NB4 (cell line): ENCODE measurements around the gene SLC18A3.

Source experiments
- MYC ChIP-seq: IDR thresholded peaks from 2 replicates; pipeline ENCODE4 v1.6.1; 2011; ENCODE audit warnings: low read depth, low read length
- POLR2A ChIP-seq: IDR thresholded peaks from 2 replicates; pipeline ENCODE4 v1.6.1; 2011; ENCODE audit warnings: mild to moderate bottlenecking; ENCODE audit not compliant: insufficient read length; ENCODE audit errors: extremely low read depth
- TF ChIP-seq, protein P1 (sequence below): IDR thresholded peaks from one replicate; pipeline ENCODE4 v1.5.1; 2012; ENCODE audit warnings: low read depth, low read length
- TF ChIP-seq, protein P2 (sequence below): IDR thresholded peaks from 2 replicates; pipeline ENCODE4 v1.6.1; 2011; ENCODE audit warnings: low read depth, low read length

DNA sequence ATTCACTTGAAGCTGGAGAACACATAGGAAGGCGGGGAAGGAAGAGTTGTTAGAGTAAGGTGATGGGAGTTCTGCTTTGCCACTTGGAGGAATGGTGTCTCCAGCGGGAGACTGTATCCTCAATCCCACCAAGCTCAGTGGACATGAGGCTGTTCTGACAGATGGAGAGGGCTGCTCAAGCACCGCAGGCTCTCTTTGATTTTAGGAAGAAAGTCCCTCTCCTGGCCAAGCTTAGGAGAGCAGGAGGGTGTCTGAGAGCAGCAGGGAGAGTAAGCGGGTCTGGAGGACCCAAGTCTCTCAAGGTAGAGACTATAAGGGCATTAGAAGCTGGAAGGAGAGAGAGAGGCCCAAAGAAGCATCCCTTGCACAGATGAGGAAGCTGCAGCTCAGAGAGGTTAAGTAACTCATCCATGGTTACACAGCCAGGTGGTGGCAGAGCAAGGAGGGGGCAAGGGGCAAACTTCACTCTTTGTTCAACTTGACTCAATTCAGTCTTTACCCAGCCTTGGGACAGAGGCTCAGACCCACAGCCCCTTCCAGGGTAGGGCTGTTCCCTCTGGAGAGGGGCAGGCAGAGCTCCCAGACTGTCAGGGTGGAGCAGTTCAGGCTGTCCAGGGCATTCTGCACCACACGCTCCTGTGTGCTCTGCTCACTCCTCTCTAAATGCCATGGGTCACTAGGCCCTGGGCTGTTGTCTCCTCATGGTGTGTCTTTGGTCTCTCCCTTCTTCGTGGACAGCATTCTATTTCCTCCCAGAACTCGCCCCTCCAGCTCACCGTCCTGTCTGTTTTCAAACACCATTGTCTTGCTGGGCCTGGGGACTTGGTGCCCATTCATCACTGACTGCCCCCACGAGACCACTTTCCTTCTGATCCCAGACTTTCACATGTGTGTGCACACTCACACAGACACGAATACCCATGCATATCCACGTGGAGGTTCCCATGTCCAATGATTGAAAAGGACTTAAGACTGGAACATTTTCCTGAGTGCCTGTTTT, 12.6 kb downstream of the SLC18A3 start:
- TF ChIP-seq POLR2A (no peak), MYC (no peak)
- TF ChIP-seq, protein P1, sequence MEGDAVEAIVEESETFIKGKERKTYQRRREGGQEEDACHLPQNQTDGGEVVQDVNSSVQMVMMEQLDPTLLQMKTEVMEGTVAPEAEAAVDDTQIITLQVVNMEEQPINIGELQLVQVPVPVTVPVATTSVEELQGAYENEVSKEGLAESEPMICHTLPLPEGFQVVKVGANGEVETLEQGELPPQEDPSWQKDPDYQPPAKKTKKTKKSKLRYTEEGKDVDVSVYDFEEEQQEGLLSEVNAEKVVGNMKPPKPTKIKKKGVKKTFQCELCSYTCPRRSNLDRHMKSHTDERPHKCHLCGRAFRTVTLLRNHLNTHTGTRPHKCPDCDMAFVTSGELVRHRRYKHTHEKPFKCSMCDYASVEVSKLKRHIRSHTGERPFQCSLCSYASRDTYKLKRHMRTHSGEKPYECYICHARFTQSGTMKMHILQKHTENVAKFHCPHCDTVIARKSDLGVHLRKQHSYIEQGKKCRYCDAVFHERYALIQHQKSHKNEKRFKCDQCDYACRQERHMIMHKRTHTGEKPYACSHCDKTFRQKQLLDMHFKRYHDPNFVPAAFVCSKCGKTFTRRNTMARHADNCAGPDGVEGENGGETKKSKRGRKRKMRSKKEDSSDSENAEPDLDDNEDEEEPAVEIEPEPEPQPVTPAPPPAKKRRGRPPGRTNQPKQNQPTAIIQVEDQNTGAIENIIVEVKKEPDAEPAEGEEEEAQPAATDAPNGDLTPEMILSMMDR = no peak
- TF ChIP-seq, protein P2, sequence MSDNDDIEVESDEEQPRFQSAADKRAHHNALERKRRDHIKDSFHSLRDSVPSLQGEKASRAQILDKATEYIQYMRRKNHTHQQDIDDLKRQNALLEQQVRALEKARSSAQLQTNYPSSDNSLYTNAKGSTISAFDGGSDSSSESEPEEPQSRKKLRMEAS = no peak
